Fibroblast of skin of scalp (primary cell): Measurements from ENCODE around the gene DNAH6. TPM values are rescaled to one million over a fixed set of nuclear protein-coding genes. Genes with fewer than 3 reads are reported as not detected.
A peak's percentile ranks its signal among the peaks of the same experiment; 100 is the strongest.
"Not testable (repeated sequence)": the region's sequence is repeated elsewhere in the genome, so short reads cannot be mapped to it uniquely, and the experiment has no call there.

Experiments
- DNase-seq: peaks from one replicate; pipeline ENCODE4 v3.0.0-alpha.2; 2013
- polyA plus RNA-seq, 2 experiments: library from polyadenylated mRNA; unstranded; fragments of 120-200 nt; gene quantifications; one replicate each; pipeline ENCODE4 v1.2.1, GENCODE V29; 2013; ENCODE audit not compliant: insufficient read length in 2 of 2

Gene DNAH6, protein sequence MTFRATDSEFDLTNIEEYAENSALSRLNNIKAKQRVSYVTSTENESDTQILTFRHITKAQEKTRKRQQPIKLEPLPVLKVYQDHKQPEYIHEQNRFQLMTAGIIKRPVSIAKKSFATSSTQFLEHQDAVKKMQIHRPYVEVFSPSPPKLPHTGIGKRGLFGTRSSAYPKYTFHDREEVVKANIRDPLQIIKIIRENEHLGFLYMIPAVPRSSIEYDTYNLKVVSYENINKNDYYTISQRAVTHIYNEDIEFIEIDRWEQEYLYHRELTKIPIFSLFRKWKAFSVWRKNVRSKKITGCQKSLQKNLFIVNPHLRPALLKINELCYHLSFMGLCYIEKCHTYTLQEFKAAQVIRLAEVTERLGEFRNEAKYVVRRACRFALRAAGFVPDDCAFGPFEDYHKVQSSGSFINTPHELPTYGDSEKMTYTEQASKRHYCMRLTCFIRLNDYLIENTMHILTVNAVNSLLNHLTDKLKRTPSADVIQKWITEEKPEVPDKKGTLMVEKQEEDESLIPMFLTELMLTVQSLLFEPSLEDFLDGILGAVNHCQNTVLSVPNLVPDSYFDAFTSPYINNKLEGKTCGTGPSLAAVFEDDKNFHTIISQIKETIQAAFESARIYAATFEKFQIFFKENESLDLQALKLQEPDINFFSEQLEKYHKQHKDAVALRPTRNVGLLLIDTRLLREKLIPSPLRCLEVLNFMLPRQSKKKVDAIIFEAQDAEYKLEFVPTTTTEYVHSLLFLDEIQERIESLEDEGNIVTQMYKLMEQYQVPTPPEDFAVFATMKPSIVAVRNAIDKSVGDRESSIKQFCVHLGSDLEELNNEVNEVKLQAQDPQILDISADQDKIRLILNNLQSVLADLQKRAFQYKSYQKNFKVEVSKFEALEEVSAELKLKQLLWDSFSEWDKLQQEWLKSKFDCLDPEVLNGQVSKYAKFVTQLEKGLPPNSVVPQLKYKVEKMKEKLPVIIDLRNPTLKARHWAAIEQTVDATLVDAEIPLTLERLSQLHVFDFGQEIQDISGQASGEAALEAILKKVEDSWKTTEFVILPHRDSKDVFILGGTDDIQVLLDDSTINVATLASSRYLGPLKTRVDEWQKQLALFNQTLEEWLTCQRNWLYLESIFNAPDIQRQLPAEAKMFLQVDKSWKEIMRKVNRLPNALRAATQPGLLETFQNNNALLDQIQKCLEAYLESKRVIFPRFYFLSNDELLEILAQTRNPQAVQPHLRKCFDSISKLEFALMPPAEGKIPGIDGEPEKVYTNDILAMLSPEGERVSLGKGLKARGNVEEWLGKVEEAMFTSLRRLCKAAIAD (N-terminal part only)
- polyA plus RNA-seq (2013, experiment 1 of 2; ENCODE audit: insufficient read length): 0.04 TPM
- polyA plus RNA-seq (2013, experiment 2 of 2; ENCODE audit: insufficient read length): 0.12 TPM

DNA sequence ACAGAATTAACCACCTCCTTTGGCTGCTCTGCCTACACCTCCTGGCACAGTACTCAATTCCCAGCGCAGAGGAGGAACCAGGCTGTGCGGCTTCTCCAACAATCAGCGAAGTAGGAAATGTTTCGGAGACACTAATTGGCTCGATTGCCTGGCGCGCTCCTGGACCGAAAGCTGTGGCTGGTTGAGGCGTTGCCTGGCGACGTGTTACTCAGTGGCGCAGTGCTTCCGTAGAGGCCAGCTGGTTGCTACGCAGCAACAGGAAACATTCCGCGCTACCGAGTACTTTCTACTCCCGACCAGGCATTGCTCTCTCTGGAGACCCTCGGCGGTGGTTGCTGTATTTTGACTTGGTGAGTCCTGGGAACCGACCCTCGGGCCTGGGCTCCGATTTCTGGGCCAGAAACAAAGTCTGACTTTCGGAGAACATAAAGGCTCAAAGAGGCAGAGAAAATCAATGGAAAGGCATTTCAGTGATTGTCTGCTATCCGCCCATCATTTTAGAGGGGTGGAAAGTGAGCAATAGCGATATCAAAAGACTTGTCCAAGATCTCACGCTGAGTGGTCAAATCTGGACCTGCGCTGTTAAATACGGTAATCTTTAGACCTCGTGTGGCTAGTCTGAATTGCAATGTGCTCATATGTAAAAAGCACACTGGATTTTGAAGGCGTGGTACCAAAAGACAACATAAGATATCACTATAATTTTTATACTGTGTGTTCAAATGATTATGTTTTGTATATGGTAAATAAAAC is at the start of gene DNAH6:
TSS of gene DNAH6 (plus strand) at position 265 of the 753 bp plus-strand sequence. CDS start 1,329 bp downstream, outside the sequence.
- peak; percentile 88 for DNase-seq

DNA sequence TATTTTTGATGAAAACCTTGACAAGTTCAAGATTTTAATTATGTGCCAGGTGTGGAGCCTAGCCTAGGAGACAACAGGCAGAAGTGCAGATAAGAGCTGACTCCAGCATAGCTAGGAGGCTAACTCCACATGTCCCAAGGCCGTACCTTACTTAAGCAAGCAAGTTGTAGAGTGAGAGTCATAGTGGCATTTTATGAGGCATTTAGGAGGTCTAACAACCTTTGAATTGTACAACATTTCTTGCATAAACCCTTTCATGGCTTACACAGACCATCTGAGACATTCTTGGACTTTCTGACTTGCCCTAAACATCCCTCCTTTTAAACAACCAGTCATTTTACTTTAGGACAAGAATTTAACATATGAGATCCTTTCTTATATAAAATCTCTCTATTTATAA is 48.9 kb upstream of the DNAH6 start:
- DNase-seq: no peak

DNA sequence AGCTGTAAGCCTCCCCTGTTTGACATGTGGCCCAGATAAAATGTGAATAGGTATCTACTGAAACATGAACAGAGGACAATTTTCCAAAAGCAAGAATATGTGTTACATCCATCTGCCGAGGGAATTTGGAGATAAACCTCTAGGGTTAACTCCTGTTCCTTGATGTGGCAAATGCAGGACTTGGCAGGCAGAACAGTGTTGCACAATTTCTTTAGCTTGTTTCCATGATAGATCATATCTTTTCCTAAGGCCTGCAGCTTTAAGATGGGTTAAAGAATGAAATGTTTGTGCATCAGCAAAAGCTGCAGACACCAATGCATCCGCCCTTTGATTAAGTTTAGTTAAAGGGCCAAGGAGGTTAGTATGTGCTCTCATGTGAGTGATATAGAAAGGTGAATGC is 43.9 kb upstream of the DNAH6 start:
- not testable (repeated sequence) for DNase-seq

DNA sequence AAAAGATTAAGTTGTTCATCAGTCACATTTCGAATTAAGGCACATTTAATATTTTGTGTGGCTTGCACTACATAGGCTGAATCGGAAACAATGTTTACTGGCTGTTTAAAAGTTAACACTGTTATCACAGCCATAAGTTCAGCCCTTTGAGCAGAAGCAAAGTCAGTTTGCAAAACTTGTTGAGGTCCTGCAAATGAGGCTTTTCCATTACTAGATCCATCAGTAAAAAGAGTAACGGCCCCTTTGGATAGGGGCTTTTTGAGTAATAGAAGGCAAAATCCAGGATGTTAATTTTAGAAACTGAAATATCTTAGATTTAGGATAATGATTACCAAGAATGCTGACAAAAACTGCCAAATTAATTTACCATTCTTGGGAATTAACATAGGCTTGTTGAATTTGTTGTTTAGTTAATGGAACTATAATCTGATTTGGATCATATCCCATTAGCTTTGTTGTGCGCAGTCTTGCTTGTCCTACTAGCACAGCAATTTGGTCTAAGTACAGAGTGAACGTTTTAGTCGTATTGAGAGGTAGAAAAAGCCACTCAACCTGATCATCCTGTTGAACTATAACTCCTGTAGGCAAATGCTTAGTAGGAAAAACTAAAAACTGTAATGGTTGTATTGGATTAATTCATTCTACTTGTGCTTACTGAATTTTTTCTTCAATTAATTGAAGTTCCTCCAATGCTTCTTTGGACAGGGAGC is 43.3 kb upstream of the DNAH6 start:
- no peak for DNase-seq

DNA sequence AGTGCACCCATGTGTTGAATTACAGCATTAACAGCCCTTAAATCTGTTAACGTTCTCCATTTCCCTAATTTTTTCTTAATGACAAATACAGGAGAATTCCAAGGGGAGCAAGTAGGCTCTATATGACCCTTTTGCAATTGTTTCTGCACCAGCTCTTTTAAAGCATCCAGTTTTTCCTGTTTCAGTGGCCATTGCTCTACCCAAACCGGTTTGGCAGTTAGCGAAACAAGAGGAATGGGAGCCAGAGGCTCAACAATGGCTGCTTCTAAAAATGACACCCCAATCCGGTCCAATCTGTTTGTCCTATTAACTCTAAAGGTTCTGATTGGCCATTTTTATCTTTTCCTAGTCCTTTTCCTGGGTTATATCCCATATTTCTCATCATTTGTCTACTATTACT is 42.1 kb upstream of the DNAH6 start:
- DNase-seq: no peak

DNA sequence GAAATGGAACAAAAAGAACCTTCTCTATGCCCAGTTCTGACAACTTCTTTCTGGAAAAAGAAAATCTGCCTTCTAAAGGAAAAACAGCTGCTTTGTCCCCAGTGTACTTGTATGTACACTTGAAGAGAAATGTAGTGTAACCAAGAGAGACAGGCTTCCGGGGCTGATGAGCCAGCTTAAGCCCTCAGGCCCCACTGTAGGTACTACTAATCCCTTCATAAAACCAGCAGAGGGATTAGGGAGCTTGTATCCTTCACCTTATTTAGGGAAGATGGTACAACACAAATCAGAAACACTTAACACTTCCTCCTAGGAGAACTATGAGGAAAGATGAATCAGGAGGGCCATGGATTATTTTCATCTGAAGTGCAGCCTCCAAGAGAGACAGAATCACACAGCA is 38.4 kb upstream of the DNAH6 start:
- DNase-seq: no peak

DNA sequence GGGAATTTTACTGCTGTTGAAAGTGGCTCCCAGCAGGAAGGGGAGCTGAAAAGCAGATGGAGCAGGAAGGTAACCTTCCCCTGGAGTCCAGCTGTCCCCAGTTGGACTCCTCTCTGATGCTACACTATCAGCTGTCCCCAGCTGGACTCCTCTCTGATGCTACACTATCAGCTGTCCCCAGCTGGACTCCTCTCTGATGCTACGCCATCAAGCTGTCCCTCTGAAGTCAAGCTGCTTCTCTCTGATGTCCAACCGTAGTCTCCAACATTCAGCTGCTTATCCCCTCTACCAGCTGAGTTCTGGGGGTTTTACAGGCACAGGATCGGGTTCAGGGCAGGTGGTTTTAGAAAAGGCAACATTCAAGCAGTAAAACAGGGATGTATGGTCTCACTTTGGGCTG is 37.4 kb upstream of the DNAH6 start:
- DNase-seq: no peak

DNA sequence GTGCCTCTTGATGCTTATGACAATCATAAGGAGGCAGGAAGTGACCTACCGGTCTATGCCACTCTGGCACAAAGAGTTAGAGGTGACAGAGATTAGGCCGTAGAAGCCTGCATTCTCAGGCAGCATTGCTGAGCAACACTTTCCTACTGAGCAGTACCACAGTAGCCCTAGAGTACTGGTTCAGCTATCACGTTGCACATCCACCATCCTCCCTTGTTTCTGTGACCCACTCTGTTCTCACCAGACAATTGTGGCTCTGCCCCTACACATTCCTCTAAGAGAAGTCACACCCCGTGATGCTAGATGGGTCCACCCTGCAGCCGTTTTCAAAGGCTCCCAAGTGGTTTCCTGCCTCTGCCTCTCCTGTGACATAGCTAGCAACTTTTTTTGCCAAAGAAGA is 34.6 kb upstream of the DNAH6 start:
- DNase-seq: peak; percentile 61

DNA sequence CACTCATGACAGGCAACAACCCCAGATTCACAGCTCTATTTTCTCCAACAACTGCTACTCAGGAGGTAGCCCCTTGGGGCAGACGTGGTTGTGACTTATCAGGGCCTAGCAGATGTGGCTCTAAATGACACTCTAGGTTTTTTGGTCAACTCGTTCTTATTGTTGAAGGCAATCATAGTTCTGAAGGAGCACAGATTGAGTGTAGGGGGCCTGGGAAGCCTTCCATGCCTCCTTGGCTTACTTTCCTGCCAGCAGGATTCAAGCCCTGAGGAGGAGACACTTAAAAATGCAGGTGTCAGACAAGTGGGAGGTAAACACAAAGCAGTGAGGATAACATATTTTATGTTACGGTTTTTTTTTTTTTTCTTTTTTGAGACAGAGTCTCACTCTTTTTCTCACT is 33.7 kb upstream of the DNAH6 start:
- no peak for DNase-seq

DNA sequence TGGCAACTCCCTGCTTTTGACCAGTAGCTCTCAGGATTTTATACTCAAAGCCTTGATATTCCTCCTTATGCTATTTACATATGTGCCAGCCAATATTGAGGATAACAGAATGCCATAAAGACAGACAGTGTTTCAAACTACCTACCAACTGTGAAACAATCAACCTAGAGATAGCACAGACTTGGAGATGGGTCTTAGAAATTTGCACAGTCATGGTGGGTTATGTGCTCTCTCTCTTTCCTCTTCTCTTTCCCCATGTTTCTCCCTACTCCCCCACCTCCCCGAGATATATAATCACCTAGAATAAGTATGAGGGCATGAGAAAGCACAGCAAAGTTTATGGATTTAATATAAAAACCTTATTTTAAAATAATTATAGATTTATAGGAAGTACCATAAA is 33.0 kb upstream of the DNAH6 start:
- no peak for DNase-seq

DNA sequence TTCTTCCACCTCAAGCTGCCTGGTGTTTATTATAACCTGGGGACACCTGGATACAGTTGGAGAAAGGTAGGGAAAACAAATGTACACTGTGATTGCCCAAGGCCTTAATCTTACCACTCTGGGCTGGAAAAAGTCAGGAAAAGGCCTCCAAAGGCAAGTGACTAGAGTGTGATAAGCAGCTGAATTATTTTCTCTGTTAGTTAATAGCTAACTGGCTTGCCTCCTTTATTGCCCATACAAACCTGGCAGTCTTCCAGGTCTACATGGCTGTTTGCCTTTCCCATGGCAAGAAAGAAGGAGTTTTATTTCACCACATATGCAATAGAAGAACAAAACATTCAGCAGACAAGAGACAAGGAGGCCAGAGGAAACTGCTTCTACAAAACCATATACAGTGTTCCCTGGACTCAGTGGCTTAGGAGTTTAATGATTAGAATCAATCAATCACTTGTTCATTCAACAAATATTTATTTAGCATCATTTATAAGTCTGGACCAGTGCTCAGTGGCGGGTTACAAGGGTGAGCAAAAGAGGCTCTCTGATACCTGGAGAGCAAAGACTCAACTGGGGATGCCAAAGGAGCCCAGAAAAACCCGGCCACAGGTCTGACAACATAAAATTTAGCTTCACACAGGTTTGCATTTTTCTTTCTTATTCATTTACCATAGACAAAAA is 29.7 kb upstream of the DNAH6 start:
- DNase-seq: peak; percentile 41

DNA sequence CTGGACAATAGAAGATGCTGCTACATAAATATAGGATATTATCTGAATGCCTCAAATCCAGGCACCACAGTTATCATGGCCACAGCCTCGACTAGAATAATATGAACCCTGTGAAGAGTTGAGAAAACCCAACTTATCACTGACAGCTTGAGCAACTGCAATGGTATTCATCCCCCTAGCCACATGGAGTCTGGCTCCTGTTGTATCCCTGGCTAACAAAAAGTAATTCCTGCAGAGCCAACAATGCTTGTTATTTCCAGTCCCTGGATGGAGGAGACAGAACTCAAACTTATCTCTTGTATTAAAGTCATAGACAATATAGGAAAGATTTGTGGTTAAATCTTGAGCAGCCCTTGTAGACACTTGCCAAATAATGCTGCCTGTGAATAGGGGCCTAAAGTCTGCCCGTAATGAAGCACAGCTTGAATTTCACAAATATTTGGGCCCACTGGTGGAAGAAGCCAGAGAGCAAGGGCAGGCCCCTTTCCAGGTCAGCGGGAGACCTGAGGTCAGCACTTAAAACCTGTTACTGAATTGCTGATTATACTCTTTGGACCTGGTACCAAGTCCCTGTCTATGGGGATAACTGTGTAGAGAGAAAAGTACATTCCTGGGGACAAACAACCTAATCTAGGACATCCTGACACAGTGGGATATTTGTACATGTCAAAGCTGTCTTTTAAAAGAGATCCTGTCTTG is 28.9 kb upstream of the DNAH6 start:
- DNase-seq: peak; percentile 53

DNA sequence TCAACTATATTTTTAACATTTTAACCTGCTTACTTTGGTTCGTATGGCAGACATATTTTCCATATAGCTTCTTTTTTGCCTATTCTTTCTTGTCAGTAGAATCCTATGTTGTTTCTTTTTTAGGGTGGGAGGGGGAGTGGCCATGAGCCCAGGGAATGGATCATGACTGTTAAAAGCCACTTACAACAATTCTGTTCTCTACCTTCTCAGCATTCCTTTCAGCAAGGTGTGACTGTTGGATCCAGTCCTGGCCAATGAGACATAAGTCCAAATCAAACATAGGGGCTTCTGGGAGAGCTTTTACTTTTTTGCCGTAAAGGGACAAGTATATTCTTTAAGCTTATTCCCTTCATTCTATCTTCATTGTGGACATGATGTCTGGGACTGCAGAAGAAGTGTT is 25.0 kb upstream of the DNAH6 start:
- DNase-seq: no peak

DNA sequence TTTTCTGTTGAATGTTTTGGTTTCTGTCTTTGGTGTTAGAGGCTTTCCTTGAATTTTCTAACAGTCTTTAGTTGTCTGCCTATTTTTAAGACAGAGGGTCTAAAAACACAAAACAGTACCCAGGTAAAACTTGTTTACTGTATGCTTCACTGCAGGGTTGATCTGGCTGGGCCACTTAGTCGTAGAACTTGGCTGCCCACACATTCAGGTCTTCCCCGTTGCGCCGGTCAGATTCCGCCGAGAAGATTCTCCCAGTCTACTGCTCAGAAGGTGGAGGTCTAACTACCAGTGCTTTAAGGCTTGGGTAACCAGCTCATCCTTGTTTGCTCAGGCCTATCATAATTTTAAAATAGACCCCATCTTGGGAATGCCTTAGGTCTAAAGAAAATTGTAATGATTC is 24.6 kb upstream of the DNAH6 start:
- no peak for DNase-seq

DNA sequence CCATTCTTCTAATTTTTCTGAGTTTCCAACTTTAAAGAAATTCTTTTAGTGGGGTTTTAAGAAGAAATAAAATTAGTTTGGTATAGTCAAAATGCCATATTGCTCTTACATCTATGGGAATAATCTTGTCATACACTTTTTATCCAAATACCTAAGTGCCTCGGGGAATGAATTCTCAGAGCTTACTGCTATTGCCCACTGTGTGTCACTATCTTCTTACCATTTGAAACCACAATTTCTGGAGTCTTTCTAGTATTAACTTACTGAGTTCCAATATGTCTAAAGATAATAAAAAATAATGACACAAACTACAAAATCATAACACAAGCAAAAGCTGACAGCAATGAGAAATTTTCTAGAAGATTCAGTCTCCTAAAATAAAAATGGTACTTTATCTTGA is 23.7 kb upstream of the DNAH6 start:
- peak; percentile 36 for DNase-seq

DNA sequence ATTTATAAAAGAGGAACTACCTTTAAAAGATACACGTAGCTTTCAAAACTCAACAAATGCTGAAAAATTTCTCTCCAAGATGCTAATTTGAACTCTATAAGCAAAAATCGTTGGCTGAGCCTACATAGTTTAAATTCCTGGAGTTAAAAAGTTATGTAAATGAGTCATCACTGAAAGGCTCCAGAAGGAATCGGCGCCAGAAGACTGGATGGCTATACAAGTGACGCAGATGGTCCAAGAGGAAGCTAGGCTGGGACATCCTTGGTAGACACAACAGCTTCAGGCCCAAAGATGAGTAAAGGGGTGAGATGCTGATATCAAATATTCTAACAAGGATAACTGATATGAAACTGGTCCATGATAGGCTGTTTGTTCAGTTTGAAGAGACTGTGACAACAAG is 22.8 kb upstream of the DNAH6 start:
- peak; percentile 92 for DNase-seq

DNA sequence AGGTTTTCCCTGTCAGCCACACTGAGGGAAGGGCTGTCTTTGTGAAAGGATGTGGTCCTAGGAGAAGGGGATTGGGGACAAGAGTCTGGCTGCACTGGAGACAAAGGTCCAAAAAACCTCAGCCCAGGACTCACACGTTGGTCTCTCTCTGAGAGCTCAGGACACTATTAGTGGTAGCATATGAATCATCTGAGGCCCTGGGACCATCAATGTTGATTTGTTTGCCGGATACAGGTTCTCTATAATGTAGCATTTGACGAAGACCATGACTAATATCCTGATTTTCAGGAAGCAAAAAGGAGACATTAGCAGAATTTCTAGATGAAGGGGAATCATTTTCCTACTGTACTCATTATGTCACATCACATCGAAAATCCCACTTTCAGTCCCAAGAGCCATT is 22.2 kb upstream of the DNAH6 start:
- DNase-seq: no peak

DNA sequence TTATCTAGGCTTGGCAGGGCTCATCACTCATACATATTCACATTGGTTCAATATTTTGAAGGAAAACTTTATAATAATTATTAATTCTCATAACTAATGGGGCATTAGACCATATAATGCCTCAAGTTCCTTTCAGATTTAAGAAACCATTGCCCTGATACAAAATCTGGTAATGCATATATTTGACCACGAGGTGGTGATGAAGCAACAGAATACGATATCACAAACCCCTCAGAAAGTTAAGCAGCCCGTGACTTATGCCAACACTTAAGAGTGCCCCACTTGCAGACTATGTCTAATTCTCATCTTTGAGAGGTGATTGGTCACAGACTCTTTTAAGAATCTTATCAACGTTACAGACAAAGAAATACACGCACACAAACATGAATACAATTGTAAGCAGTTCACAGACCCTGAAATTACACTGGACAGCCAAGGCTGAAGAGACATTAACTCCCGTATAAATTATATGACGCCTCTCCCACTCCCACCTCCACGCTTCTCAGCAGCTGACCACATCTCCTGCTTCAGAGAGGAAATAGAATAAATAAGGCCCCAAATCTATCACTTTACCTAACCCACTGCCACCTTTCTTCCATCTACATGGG is 20.7 kb upstream of the DNAH6 start:
- peak; percentile 71 for DNase-seq

DNA sequence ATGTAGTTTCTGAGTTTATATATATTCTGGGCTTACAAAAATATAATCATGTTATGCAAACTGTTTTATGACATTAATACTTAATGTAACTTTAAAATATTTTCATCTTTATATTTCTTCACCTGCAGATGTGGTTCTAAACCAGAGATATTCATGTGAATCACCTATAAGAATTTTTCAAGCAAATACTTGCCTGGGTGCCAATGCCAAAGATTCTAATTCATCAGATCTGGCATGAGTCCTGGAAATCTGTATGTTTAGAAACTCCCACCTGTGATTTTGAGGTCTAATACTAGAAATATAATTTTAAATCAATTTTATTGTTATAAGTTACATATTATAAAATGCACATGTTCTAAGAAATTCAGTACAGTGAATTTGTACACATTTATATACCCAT is 19.9 kb upstream of the DNAH6 start:
- DNase-seq: no peak

DNA sequence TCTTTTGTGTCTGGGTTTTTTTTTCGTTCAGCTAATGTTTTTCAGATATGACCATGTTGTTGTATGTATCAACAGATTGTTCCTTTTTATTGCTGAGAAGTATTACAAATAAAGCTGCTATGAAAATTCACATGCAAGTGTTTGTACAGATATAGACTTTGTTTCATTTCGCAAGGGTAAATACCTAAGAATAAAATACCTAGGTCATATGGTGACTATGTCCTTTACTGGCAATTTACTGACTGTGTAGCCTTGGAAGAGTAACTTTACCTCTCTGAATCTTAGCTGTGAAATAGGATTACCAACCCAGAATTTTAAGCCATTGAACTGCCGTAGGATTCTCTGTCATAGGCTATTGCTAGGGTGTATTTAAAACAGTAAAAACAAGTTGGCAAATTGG is 19.0 kb upstream of the DNAH6 start:
- DNase-seq: no peak
